GM12878 (cell line): ENCODE measurements around the gene LRRC8B. TPM values are rescaled to one million over a fixed set of nuclear protein-coding genes. Genes with fewer than 3 reads are reported as not detected.

Experiments used
- ATAC-seq: fragments of 200-7000 bp; cut with Tn5 transposase; 3 replicates; pipeline ENCODE4 v1.9.1; 2020; ENCODE audit warnings: mild to moderate bottlenecking, moderate library complexity
- BruUV-seq: library from RNA; stranded (reverse); fragments of 400-500 nt; replicated peaks from 2 replicates; lab custom pipeline; 2021; lab: Mats Ljungman, UMichigan
- CTCF ChIA-PET: fragments of 300-600 bp; sonication (Branson Sonifier 250); formaldehyde crosslinking; extraction: SDS; loops from one replicate; lab custom pipeline; 2021; ENCODE audit warnings: inconsistent platforms; lab: Yijun Ruan, JAX
- POLR2A ChIA-PET: fragments of 350-600 bp; formaldehyde crosslinking; extraction: SDS; loops from one replicate; lab custom pipeline; 2021; ENCODE audit warnings: inconsistent platforms; lab: Charles Lee
- RAD21 ChIA-PET: fragments of 300-600 bp; sonication (Branson Sonifier 250); formaldehyde crosslinking; loops from one replicate; lab custom pipeline; 2023; ENCODE audit warnings: antibody characterized with exemption; ENCODE audit not compliant: unreplicated experiment; lab: Charles Lee
- SMC1A ChIA-PET: fragments of 300-600 bp; sonication (Branson Sonifier 250); formaldehyde crosslinking; loops from one replicate; lab custom pipeline; 2023; ENCODE audit not compliant: unreplicated experiment, uncharacterized antibody; lab: Charles Lee
- DNase-seq: peaks from one replicate; pipeline ENCODE4 v3.0.0-alpha.2; 2011; ENCODE audit warnings: low read depth, low spot score
- FAIRE-seq: peaks from 3 replicates; lab custom pipeline; 2011; peaks lifted over from hg19 to GRCh38; lab: Jason Lieb, UNC
- H2AFZ ChIP-seq: 2 replicates; pipeline ENCODE4 v1.6.0; 2011; ENCODE audit warnings: low read depth, low read length, control low read depth; ENCODE audit not compliant: control insufficient read depth
- H3K27ac ChIP-seq: 2 replicates; pipeline ENCODE4 v1.5.1; 2011; ENCODE audit warnings: control low read depth; ENCODE audit not compliant: control insufficient read depth, insufficient read depth
- H3K27me3 ChIP-seq, 2 experiments: replicated peaks in 1 of 2; 2 replicates each; pipeline versions ENCODE4 v1.6.0 to v1.6.1; 2011; ENCODE audit warnings: low read length in 1 of 2; ENCODE audit not compliant: control insufficient read depth in 2 of 2, insufficient read depth in 2 of 2
- H3K36me3 ChIP-seq, 2 experiments: 2 replicates each; pipeline ENCODE4 v1.5.1; 2011; ENCODE audit warnings: low read length in 1 of 2; ENCODE audit not compliant: control insufficient read depth in 2 of 2, insufficient read depth in 2 of 2
- H3K4me1 ChIP-seq: 2 replicates; pipeline ENCODE4 v1.6.1; 2011; ENCODE audit warnings: mild to moderate bottlenecking, low read length, moderate library complexity, mixed read lengths; ENCODE audit not compliant: control insufficient read depth, insufficient read depth
- H3K4me2 ChIP-seq: 2 replicates; pipeline ENCODE4 v1.6.0; 2011; ENCODE audit warnings: control low read depth; ENCODE audit not compliant: control insufficient read depth, insufficient read depth
- H3K4me3 ChIP-seq: fragments of 200-600 bp; sonication (generic); 2 replicates; pipeline ENCODE4 v1.5.1; 2016
- H3K79me2 ChIP-seq: 2 replicates; pipeline ENCODE4 v1.6.0; 2011; ENCODE audit warnings: low read length; ENCODE audit not compliant: control insufficient read depth, insufficient read depth
- H3K9ac ChIP-seq: 2 replicates; pipeline ENCODE4 v1.8.0; 2011; ENCODE audit warnings: low read length, control low read depth, mixed read lengths; ENCODE audit not compliant: control insufficient read depth, insufficient read depth
- H3K9me3 ChIP-seq: replicated peaks from 3 replicates; pipeline ENCODE4 v1.5.1; 2011; ENCODE audit warnings: mild to moderate bottlenecking, low read length; ENCODE audit not compliant: control insufficient read depth, insufficient read depth
- H4K20me1 ChIP-seq: 2 replicates; pipeline ENCODE4 v1.6.0; 2011; ENCODE audit not compliant: control insufficient read depth, insufficient read depth
- EZH2 ChIP-seq: IDR thresholded peaks from 2 replicates; pipeline ENCODE4 v1.6.1; 2012; ENCODE audit warnings: low read depth, mild to moderate bottlenecking, control low read depth, inconsistent platforms, low read length, borderline replicate concordance; ENCODE audit not compliant: control insufficient read depth
- MTA3 ChIP-seq: IDR thresholded peaks from 2 replicates; pipeline ENCODE4 v1.6.1; 2012; ENCODE audit warnings: low read length, inconsistent platforms, borderline replicate concordance
- SUPT20H ChIP-seq: IDR thresholded peaks from 2 replicates; pipeline ENCODE4 v1.6.1; 2011; ENCODE audit warnings: low read depth, mild to moderate bottlenecking, low read length, moderate library complexity, borderline replicate concordance; ENCODE audit not compliant: control insufficient read depth
- ZSCAN29 ChIP-seq: fragments of 450-650 bp; IDR thresholded peaks from 2 replicates; pipeline ENCODE4 v1.6.1; 2017; ENCODE audit warnings: mild to moderate bottlenecking, moderate library complexity
- ZZZ3 ChIP-seq: IDR thresholded peaks from 2 replicates; pipeline ENCODE4 v1.6.1; 2011; ENCODE audit warnings: low read depth; ENCODE audit not compliant: control insufficient read depth, insufficient read length
- WGBS: methylation state at CpG from one replicate; pipeline ENCODE4 v1.1.6; 2016; ENCODE audit warnings: low lambda C conversion rate; ENCODE audit not compliant: insufficient replicate concordance, insufficient coverage; ENCODE audit errors: missing lambda C conversion rate; 5-methylcytosine and 5-hydroxymethylcytosine counted together
- in situ Hi-C: fragments of 300-500 bp; cut with MboI; formaldehyde crosslinking; loops from 9 replicates; pipeline ENCODE4 v1.14.3; 2018; ENCODE audit warnings: mixed read lengths
- intact Hi-C: fragments of 100-400 bp; cut with micrococcal nuclease; formaldehyde crosslinking; loops from one replicate; pipeline ENCODE4 v1.14.2; 2022; ENCODE audit not compliant: unreplicated experiment
- polyA plus RNA-seq, 11 experiments: library from polyadenylated mRNA; depleted of rRNA in 4 of 11; unstranded in 6 of 11; stranded (reverse) in 5 of 11; fragments of >200 nt; fragmentation: Nextera tagmentation in 4 of 11; fragmentation: Illumina TruSeq in 1 of 11; extraction: Ambion mirVana in 4 of 11; extraction: Trizol in 1 of 11; gene quantifications; 1 replicate in 1 of 11; 2 replicates in 10 of 11; pipeline versions ENCODE4 v1.2.1 to v1.2.3, GENCODE V29; 2011 to 2016; ENCODE audit warnings: inconsistent platforms in 2 of 11, missing spikeins in 2 of 11, low read depth in 1 of 11
- total RNA-seq, 4 experiments: library from RNA; depleted of rRNA in 3 of 4; stranded (reverse); fragments of >200 nt in 3 of 4; fragmentation: Illumina TruSeq in 1 of 4; extraction: Trizol in 1 of 4; gene quantifications; 2 replicates each; pipeline versions ENCODE4 v1.2.1 to v1.2.3, GENCODE V29; 2013 to 2021
- TF ChIP-seq, protein P1 (sequence below): fragments of 450-650 bp; IDR thresholded peaks from 2 replicates; pipeline ENCODE4 v1.6.1; 2018; ENCODE audit warnings: borderline replicate concordance, mild to moderate bottlenecking; ENCODE audit not compliant: partially characterized antibody

LRRC8B gene
- total and polyA plus RNA-seq, 10 of the 15 experiments (the other 5 are each of a cell fraction or from before 2014, with no cell fraction given): 1.3 to 9.2 (median 5.4) TPM

- DNase-seq (no peak), ATAC-seq (no peak), FAIRE-seq (no peak)
- ChIA-PET POLR2A (no interaction called here), CTCF (interaction anchor here (0.6 to 2.0 kb wide), 6 partner anchors 10 to 192 kb away, joined by 3 to 7 read pairs (median 4); no protein-coding TSS in a partner anchor), SMC1A (interaction anchor here (0.9 to 2.3 kb wide), 7 partner anchors 13 to 183 kb away, joined by 3 to 11 read pairs (median 4); no protein-coding TSS in a partner anchor), RAD21 (interaction anchor here (1.2 to 2.3 kb wide), 3 partner anchors 9 to 183 kb away, joined by 3 to 5 read pairs (median 5); no protein-coding TSS in a partner anchor)
- Histone ChIP-seq H3K4me3 (no peak overlapping the region), H3K9me3 (no peaks in the 10 kb centered on the region), H4K20me1 (no peaks in the 10 kb centered on the region), H3K36me3 (peaks cover 5 to 17% of the 10 kb centered on the region in 2 experiments), H3K79me2 (no peaks in the 10 kb centered on the region), H3K4me1 (peaks cover 5% of the 10 kb centered on the region), H3K9ac (no peak overlapping the region), H3K27me3 (no peaks in the 10 kb centered on the region), H3K27ac (no peak overlapping the region), H3K4me2 (no peak overlapping the region), H2AFZ (no peak overlapping the region)
- in situ Hi-C loops (no loop called here), intact Hi-C loops (no loop called here)
- no peak for TF ChIP-seq ZZZ3
- no peak for TF ChIP-seq EZH2
- TF ChIP-seq SUPT20H: no peak
- no peak for TF ChIP-seq MTA3
- TF ChIP-seq, protein P1, sequence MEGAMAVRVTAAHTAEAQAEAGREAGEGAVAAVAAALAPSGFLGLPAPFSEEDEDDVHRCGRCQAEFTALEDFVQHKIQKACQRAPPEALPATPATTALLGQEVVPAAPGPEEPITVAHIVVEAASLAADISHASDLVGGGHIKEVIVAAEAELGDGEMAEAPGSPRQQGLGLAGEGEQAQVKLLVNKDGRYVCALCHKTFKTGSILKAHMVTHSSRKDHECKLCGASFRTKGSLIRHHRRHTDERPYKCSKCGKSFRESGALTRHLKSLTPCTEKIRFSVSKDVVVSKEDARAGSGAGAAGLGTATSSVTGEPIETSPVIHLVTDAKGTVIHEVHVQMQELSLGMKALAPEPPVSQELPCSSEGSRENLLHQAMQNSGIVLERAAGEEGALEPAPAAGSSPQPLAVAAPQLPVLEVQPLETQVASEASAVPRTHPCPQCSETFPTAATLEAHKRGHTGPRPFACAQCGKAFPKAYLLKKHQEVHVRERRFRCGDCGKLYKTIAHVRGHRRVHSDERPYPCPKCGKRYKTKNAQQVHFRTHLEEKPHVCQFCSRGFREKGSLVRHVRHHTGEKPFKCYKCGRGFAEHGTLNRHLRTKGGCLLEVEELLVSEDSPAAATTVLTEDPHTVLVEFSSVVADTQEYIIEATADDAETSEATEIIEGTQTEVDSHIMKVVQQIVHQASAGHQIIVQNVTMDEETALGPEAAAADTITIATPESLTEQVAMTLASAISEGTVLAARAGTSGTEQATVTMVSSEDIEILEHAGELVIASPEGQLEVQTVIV: no peak
- TF ChIP-seq ZSCAN29: no peak
- 99% methylated on average over 7 of the region's 7 CpGs for WGBS
- no TSS peak for BruUV-seq
These were observed 55.4 kb downstream of the LRRC8B start for GRCh38 chr1:89580036-89580435.
